Neural cell (in vitro differentiated cells): ENCODE data around the gene SNAPIN. TPM values are rescaled to one million over a fixed set of nuclear protein-coding genes. Genes with fewer than 3 reads are reported as not detected.

ENCODE experiments used
- H2AFZ ChIP-seq: fragments of 200-600, 300-800 bp; sonication (generic), shearing (Covaris generic); 2 replicates; pipeline ENCODE4 v1.6.0; 2014; ENCODE audit warnings: low read depth, mild to moderate bottlenecking, antibody characterized with exemption, low read length, moderate library complexity
- H3F3A ChIP-seq: fragments of 200-600 bp; shearing (Covaris generic); 2 replicates; pipeline ENCODE4 v1.6.1; 2016; ENCODE audit warnings: mild to moderate bottlenecking, moderate library complexity, mixed read lengths, antibody characterized with exemption, low read length; ENCODE audit not compliant: insufficient read depth, poor library complexity, severe bottlenecking
- H3K27ac ChIP-seq: fragments of 200-600, 300-800 bp; sonication (generic), shearing (Covaris generic); 2 replicates; pipeline ENCODE4 v1.5.1; 2014; ENCODE audit warnings: mild to moderate bottlenecking, low read length, moderate library complexity
- H3K27me3 ChIP-seq: fragments of 300-800, 200-600 bp; sonication (generic), shearing (Covaris generic); 2 replicates; pipeline ENCODE4 v1.6.0; 2014; ENCODE audit warnings: mild to moderate bottlenecking, low read depth, low read length, moderate library complexity; ENCODE audit not compliant: insufficient read depth
- H3K36me3 ChIP-seq: fragments of 300-800, 200-600 bp; sonication (generic), shearing (Covaris generic); 2 replicates; pipeline ENCODE4 v1.5.1; 2014; ENCODE audit warnings: mild to moderate bottlenecking, antibody characterized with exemption, low read length, moderate library complexity; ENCODE audit not compliant: insufficient read depth
- H3K4me2 ChIP-seq: fragments of 300-800, 200-600 bp; sonication (generic), shearing (Covaris generic); 2 replicates; pipeline ENCODE4 v1.6.0; 2014; ENCODE audit warnings: mild to moderate bottlenecking, low read length
- H3K4me3 ChIP-seq: fragments of 300-800, 200-600 bp; sonication (generic), shearing (Covaris generic); 2 replicates; pipeline ENCODE4 v1.5.1; 2014; ENCODE audit warnings: mild to moderate bottlenecking, low read length, moderate library complexity
- H3K79me2 ChIP-seq: fragments of 200-600 bp; shearing (Covaris generic); replicated peaks from 2 replicates; pipeline ENCODE4 v1.6.0; 2014; ENCODE audit warnings: mild to moderate bottlenecking, low read length, moderate library complexity; ENCODE audit not compliant: insufficient read depth
- H3K9ac ChIP-seq: fragments of 300-800, 200-600 bp; sonication (generic), shearing (Covaris generic); 2 replicates; pipeline ENCODE4 v1.6.1; 2016; ENCODE audit warnings: mild to moderate bottlenecking, low read length, mixed read lengths
- H3K9me2 ChIP-seq: fragments of 200-600 bp; shearing (Covaris generic); 2 replicates; pipeline ENCODE4 v1.6.1; 2016; ENCODE audit warnings: mild to moderate bottlenecking, low read length, mixed read lengths; ENCODE audit not compliant: insufficient read depth
- H3K9me3 ChIP-seq: fragments of 200-600, 300-800 bp; sonication (generic), shearing (Covaris generic); 2 replicates; pipeline ENCODE4 v1.6.1; 2016; ENCODE audit warnings: mild to moderate bottlenecking, mixed run types, low read length, moderate library complexity, mixed read lengths
- H4K20me1 ChIP-seq: fragments of 200-600 bp; shearing (Covaris generic); 2 replicates; pipeline ENCODE4 v1.6.1; 2016; ENCODE audit warnings: mild to moderate bottlenecking, mixed run types; ENCODE audit not compliant: insufficient read depth
- EP300 ChIP-seq: fragments of 450-650 bp; conservative IDR thresholded peaks from 2 replicates; pipeline ENCODE4 v1.6.1; 2014; ENCODE audit warnings: antibody characterized with exemption, mild to moderate bottlenecking, moderate library complexity; ENCODE audit not compliant: poor library complexity, severe bottlenecking
- EZH2 ChIP-seq: fragments of 200-600, 300-800 bp; shearing (Covaris generic), sonication (generic); IDR thresholded peaks from 2 replicates; pipeline ENCODE4 v1.6.1; 2014; ENCODE audit warnings: antibody characterized with exemption, low read length, borderline replicate concordance, mild to moderate bottlenecking; ENCODE audit not compliant: insufficient read depth, poor library complexity, severe bottlenecking
- MXI1 ChIP-seq: fragments of 450-650 bp; conservative IDR thresholded peaks from 2 replicates; pipeline ENCODE4 v1.6.1; 2014; ENCODE audit warnings: antibody characterized with exemption, mild to moderate bottlenecking; ENCODE audit not compliant: poor library complexity, severe bottlenecking
- POLR2AphosphoS5 ChIP-seq: IDR thresholded peaks from 2 replicates; pipeline ENCODE4 v1.6.1; 2012
- RAD21 ChIP-seq: fragments of 450-650 bp; conservative IDR thresholded peaks from 2 replicates; pipeline ENCODE4 v1.6.1; 2014; ENCODE audit warnings: antibody characterized with exemption, mild to moderate bottlenecking, moderate library complexity
- REST ChIP-seq: IDR thresholded peaks from 2 replicates; pipeline ENCODE4 v1.6.1; 2012; ENCODE audit warnings: borderline replicate concordance
- SMC3 ChIP-seq: fragments of 450-650 bp; conservative IDR thresholded peaks from 2 replicates; pipeline ENCODE4 v1.6.1; 2014; ENCODE audit warnings: antibody characterized with exemption, mild to moderate bottlenecking, moderate library complexity; ENCODE audit not compliant: poor library complexity
- TAF1 ChIP-seq: IDR thresholded peaks from 2 replicates; pipeline ENCODE4 v1.6.1; 2012; ENCODE audit warnings: low read depth
- polyA plus RNA-seq: library from polyadenylated mRNA; depleted of rRNA; stranded (reverse); fragments of >200 nt; gene quantifications from 2 replicates; pipeline ENCODE4 v1.2.3, GENCODE V29; 2014

The SNAPIN gene
- polyA plus RNA-seq, 1 donor from 2014 or later: 100.0 TPM

- TF ChIP-seq RAD21 (no peak), MXI1 (no peak), SMC3 (no peak), TAF1 (no peak)
Observed at GRCh38 chr1:153647346-153647714, 11.2 kb upstream of the SNAPIN start (continued).

GRCh38 chr1:153648000-153648643, 10.4 kb upstream of the SNAPIN start:
- H3K9me3 ChIP-seq: no peaks in the 10 kb centered on the region
- no peak overlapping the region for H2AFZ ChIP-seq
- TF ChIP-seq EP300 (no peak), REST (no peak), SMC3 (no peak)
- no peak overlapping the region for H3K27ac ChIP-seq
- no peaks in the 10 kb centered on the region for H3K79me2 ChIP-seq
- H3K4me3 ChIP-seq: no peak overlapping the region
- no peaks in the 10 kb centered on the region for H3K36me3 ChIP-seq
- H3K27me3 ChIP-seq: no peaks in the 10 kb centered on the region
- H4K20me1 ChIP-seq: no peaks in the 10 kb centered on the region
- no peaks in the 10 kb centered on the region for H3K9me2 ChIP-seq
- no peak overlapping the region for H3K9ac ChIP-seq
- no peaks in the 10 kb centered on the region for H3F3A ChIP-seq
- no peak overlapping the region for H3K4me2 ChIP-seq

- Histone ChIP-seq H3K4me3 (no peak overlapping the region), H3K9me2 (no peaks in the 10 kb centered on the region), H3K79me2 (no peaks in the 10 kb centered on the region), H3K27me3 (no peaks in the 10 kb centered on the region), H3K4me2 (no peak overlapping the region), H2AFZ (no peak overlapping the region), H3K9me3 (no peaks in the 10 kb centered on the region), H3K36me3 (no peaks in the 10 kb centered on the region), H3K27ac (no peak overlapping the region), H3K9ac (no peak overlapping the region), H3F3A (no peaks in the 10 kb centered on the region), H4K20me1 (no peaks in the 10 kb centered on the region)
- peak; percentile 28 for TF ChIP-seq POLR2AphosphoS5
- TF ChIP-seq TAF1: no peak
Observed at GRCh38 chr1:153649137-153649862, 9.2 kb upstream of the SNAPIN start.

GRCh38 chr1:153649863-153650235, 8.7 kb upstream of the SNAPIN start:
- H4K20me1 ChIP-seq: no peaks in the 10 kb centered on the region
- H3K27me3 ChIP-seq: no peaks in the 10 kb centered on the region
- H3K9me2 ChIP-seq: no peaks in the 10 kb centered on the region
- no peak overlapping the region for H3K4me2 ChIP-seq
- no peak overlapping the region for H2AFZ ChIP-seq
- TF ChIP-seq TAF1 (no peak), RAD21 (no peak), SMC3 (no peak), EP300 (no peak), EZH2 (no peak), POLR2AphosphoS5 (no peak)
- no peak overlapping the region for H3K9ac ChIP-seq
- H3K36me3 ChIP-seq: no peaks in the 10 kb centered on the region
- H3K4me3 ChIP-seq: no peak overlapping the region
- no peaks in the 10 kb centered on the region for H3F3A ChIP-seq
- no peaks in the 10 kb centered on the region for H3K79me2 ChIP-seq
- H3K27ac ChIP-seq: no peak overlapping the region
- H3K9me3 ChIP-seq: no peaks in the 10 kb centered on the region
